T-helper 22 cell (primary cell): ENCODE data around the gene PLEKHG4B.

Source experiments
- DNase-seq: peaks from one replicate; pipeline ENCODE4 v3.0.0-alpha.2; 2020; ENCODE audit warnings: low read depth

The PLEKHG4B gene

GRCh38 chr5:137741-138140, 45.8 kb downstream of the PLEKHG4B start:
- no peak for DNase-seq

GRCh38 chr5:138936-139335, 47.0 kb downstream of the PLEKHG4B start:
- DNase-seq = no peak

GRCh38 chr5:139579-140442, 47.8 kb downstream of the PLEKHG4B start:
- no peak for DNase-seq

- no peak for DNase-seq
Observed at GRCh38 chr5:140443-140829, 48.5 kb downstream of the PLEKHG4B start.

- no peak for DNase-seq
Observed at GRCh38 chr5:141211-141610, 49.2 kb downstream of the PLEKHG4B start.

- no peak for DNase-seq
Observed at GRCh38 chr5:141761-142160, 49.8 kb downstream of the PLEKHG4B start.

- DNase-seq = no peak
Observed at GRCh38 chr5:142246-142810, 50.4 kb downstream of the PLEKHG4B start.

- no peak for DNase-seq
Observed at GRCh38 chr5:143041-143440, 51.1 kb downstream of the PLEKHG4B start.

GRCh38 chr5:144941-145340, 53.0 kb downstream of the PLEKHG4B start:
- no peak for DNase-seq

- no peak for DNase-seq
Observed at GRCh38 chr5:145585-146323, 53.8 kb downstream of the PLEKHG4B start.

GRCh38 chr5:147751-148150, 55.8 kb downstream of the PLEKHG4B start:
- DNase-seq = no peak

GRCh38 chr5:149745-150485, 57.9 kb downstream of the PLEKHG4B start:
- no peak for DNase-seq

- no peak for DNase-seq
Observed at GRCh38 chr5:150746-151145, 58.8 kb downstream of the PLEKHG4B start.

- no peak for DNase-seq
Observed at GRCh38 chr5:152077-152476, 60.1 kb downstream of the PLEKHG4B start.

- DNase-seq = no peak
Observed at GRCh38 chr5:153256-153655, 61.3 kb downstream of the PLEKHG4B start.

- DNase-seq = no peak
Observed at GRCh38 chr5:154236-154635, 62.3 kb downstream of the PLEKHG4B start.

GRCh38 chr5:154826-155225, 62.9 kb downstream of the PLEKHG4B start:
- DNase-seq = no peak

GRCh38 chr5:155651-156410, 63.9 kb downstream of the PLEKHG4B start:
- DNase-seq = no peak

- no peak for DNase-seq
Observed at GRCh38 chr5:156411-157072, 64.6 kb downstream of the PLEKHG4B start.

- DNase-seq = no peak
Observed at GRCh38 chr5:157126-157715, 65.3 kb downstream of the PLEKHG4B start.

- no peak for DNase-seq
Observed at GRCh38 chr5:157801-158200, 65.8 kb downstream of the PLEKHG4B start.
